Mesenchymal stem cell (in vitro differentiated cells and primary cell): ENCODE data around the gene STK16.

Experiments
- DNase-seq: peaks from one replicate; pipeline ENCODE4 v3.0.0-alpha.2; 2013
- H2AFZ ChIP-seq: one replicate; pipeline ENCODE4 v1.6.1; 2013; ENCODE audit warnings: low read depth, mild to moderate bottlenecking, control low read depth, inconsistent platforms, low read length, moderate library complexity
- H2AK5ac ChIP-seq: 2 replicates; pipeline ENCODE4 v1.6.1; 2013; ENCODE audit warnings: low read length, moderate library complexity, mild to moderate bottlenecking, inconsistent platforms; ENCODE audit not compliant: severe bottlenecking
- H2BK120ac ChIP-seq: one replicate; pipeline ENCODE4 v1.6.1; 2013; ENCODE audit warnings: low read depth, mild to moderate bottlenecking, inconsistent platforms, low read length, moderate library complexity
- H2BK12ac ChIP-seq, 2 experiments: one replicate each; pipeline ENCODE4 v1.6.1; 2013; ENCODE audit warnings: inconsistent platforms in 2 of 2, low read length in 2 of 2, mild to moderate bottlenecking in 2 of 2, moderate library complexity in 2 of 2, control low read depth in 1 of 2
- H2BK15ac ChIP-seq: one replicate; pipeline ENCODE4 v1.6.1; 2013; ENCODE audit warnings: mild to moderate bottlenecking, low read depth, inconsistent platforms; ENCODE audit not compliant: poor library complexity, severe bottlenecking
- H2BK5ac ChIP-seq: 2 replicates; pipeline ENCODE4 v1.6.1; 2013; ENCODE audit warnings: low read depth, mild to moderate bottlenecking, low read length, control low read depth, inconsistent platforms; ENCODE audit not compliant: poor library complexity, severe bottlenecking
- H3K14ac ChIP-seq, 2 experiments: one replicate each; pipeline ENCODE4 v1.6.1; 2013; ENCODE audit warnings: inconsistent platforms in 2 of 2, low read length in 2 of 2, control low read depth in 1 of 2, mild to moderate bottlenecking in 1 of 2, moderate library complexity in 1 of 2
- H3K18ac ChIP-seq, 2 experiments: one replicate each; pipeline ENCODE4 v1.6.1; 2013; ENCODE audit warnings: inconsistent platforms in 2 of 2, low read length in 2 of 2, control low read depth in 1 of 2, low read depth in 1 of 2, mild to moderate bottlenecking in 1 of 2
- H3K23ac ChIP-seq, 2 experiments: one replicate each; pipeline ENCODE4 v1.6.1; 2013; ENCODE audit warnings: inconsistent platforms in 2 of 2, low read length in 2 of 2, mild to moderate bottlenecking in 2 of 2, moderate library complexity in 2 of 2, control low read depth in 1 of 2
- H3K27ac ChIP-seq: 2 replicates; pipeline ENCODE4 v1.5.1; 2013; ENCODE audit warnings: mild to moderate bottlenecking, moderate library complexity, low read length, control low read depth, inconsistent platforms; ENCODE audit not compliant: poor library complexity, severe bottlenecking
- H3K27me3 ChIP-seq, 2 experiments: 2 replicates each; pipeline versions ENCODE4 v1.6.1 to v1.7.0; 2013; ENCODE audit warnings: low read length in 2 of 2, mild to moderate bottlenecking in 2 of 2, moderate library complexity in 2 of 2, control low read depth in 1 of 2, inconsistent platforms in 1 of 2; ENCODE audit not compliant: control insufficient read depth in 1 of 2, insufficient read depth in 1 of 2
- H3K36me3 ChIP-seq, 2 experiments: 2 replicates each; pipeline versions ENCODE4 v1.6.1 to v1.7.0; 2013; ENCODE audit warnings: low read length in 2 of 2, control low read depth in 1 of 2, inconsistent platforms in 1 of 2, low read depth in 1 of 2, mild to moderate bottlenecking in 1 of 2; ENCODE audit not compliant: insufficient read depth in 2 of 2, control insufficient read depth in 1 of 2
- H3K4ac ChIP-seq, 2 experiments: one replicate each; pipeline ENCODE4 v1.6.1; 2013; ENCODE audit warnings: inconsistent platforms in 2 of 2, low read length in 2 of 2, mild to moderate bottlenecking in 2 of 2, moderate library complexity in 2 of 2, control low read depth in 1 of 2, low read depth in 1 of 2
- H3K4me1 ChIP-seq: 2 replicates; pipeline ENCODE4 v1.6.1; 2013; ENCODE audit warnings: low read depth, low read length, control low read depth; ENCODE audit not compliant: control insufficient read depth, insufficient read depth
- H3K4me2 ChIP-seq: 2 replicates; pipeline ENCODE4 v1.6.1; 2013; ENCODE audit warnings: low read length, mild to moderate bottlenecking, inconsistent platforms; ENCODE audit not compliant: poor library complexity, severe bottlenecking
- H3K4me3 ChIP-seq, 2 experiments: 2 replicates each; pipeline versions ENCODE4 v1.5.1 to v1.7.0; 2013; ENCODE audit warnings: low read length in 2 of 2, mild to moderate bottlenecking in 2 of 2, control low read depth in 1 of 2, low read depth in 1 of 2; ENCODE audit not compliant: insufficient read depth in 1 of 2
- H3K79me1 ChIP-seq: replicated peaks from 2 replicates; pipeline ENCODE4 v1.6.1; 2013; ENCODE audit warnings: mild to moderate bottlenecking, control low read depth, low read length, inconsistent platforms; ENCODE audit not compliant: poor library complexity, severe bottlenecking
- H3K9ac ChIP-seq: 2 replicates; pipeline ENCODE4 v1.7.0; 2013; ENCODE audit warnings: mild to moderate bottlenecking, low read length, moderate library complexity
- H3K9me3 ChIP-seq: 2 replicates; pipeline ENCODE4 v1.7.0; 2013; ENCODE audit warnings: mild to moderate bottlenecking, low read length; ENCODE audit not compliant: control insufficient read depth
- H4K8ac ChIP-seq: one replicate; pipeline ENCODE4 v1.6.1; 2013; ENCODE audit warnings: inconsistent platforms, mild to moderate bottlenecking, low read length, moderate library complexity
- H4K91ac ChIP-seq: one replicate; pipeline ENCODE4 v1.6.1; 2013; ENCODE audit warnings: mild to moderate bottlenecking, low read length, inconsistent platforms
- WGBS: methylation state at CpG from one replicate; pipeline ENCODE4 v1.1.7; 2013; ENCODE audit warnings: mixed read lengths; 5-methylcytosine and 5-hydroxymethylcytosine counted together

Gene STK16

GRCh38 chr2:219228911-219229304 lies 16.4 kb upstream of the STK16 start:
- H3K9ac ChIP-seq: peak overlapping the region; percentile 96
- H2BK12ac ChIP-seq: peak overlapping the region in 1 of 2 experiments; percentile 75
- peak overlapping the region in 1 of 2 experiments; percentile 86 for H3K23ac ChIP-seq
- H2AK5ac ChIP-seq: no peak overlapping the region
- H3K27ac ChIP-seq: peak overlapping the region; percentile 6
- peak overlapping the region; percentile 0 to 93 for H3K4ac ChIP-seq
- peak overlapping the region; percentile 68 for H2BK15ac ChIP-seq
- H3K27me3 ChIP-seq: no peaks in the 10 kb centered on the region
- H4K91ac ChIP-seq: no peak overlapping the region
- H3K36me3 ChIP-seq: peaks cover 42 to 54% of the 10 kb centered on the region in 2 experiments
- H3K4me1 ChIP-seq: peaks cover 12% of the 10 kb centered on the region
- peak overlapping the region; percentile 46 for H2AFZ ChIP-seq
- H3K14ac ChIP-seq: peak overlapping the region in 1 of 2 experiments; percentile 99
- no peak for DNase-seq
- WGBS: 8% methylated on average over 19 of the region's 19 CpGs
- H3K4me3 ChIP-seq: peak overlapping the region; percentile 72 to 94
- H3K18ac ChIP-seq: peak overlapping the region; percentile 46 to 70
- H3K79me1 ChIP-seq: peaks cover 53% of the 10 kb centered on the region
- peak overlapping the region; percentile 83 for H2BK120ac ChIP-seq
- no peak overlapping the region for H2BK5ac ChIP-seq
- H3K9me3 ChIP-seq: no peaks in the 10 kb centered on the region
- peak overlapping the region; percentile 46 for H4K8ac ChIP-seq
- peak overlapping the region; percentile 98 for H3K4me2 ChIP-seq

DNA sequence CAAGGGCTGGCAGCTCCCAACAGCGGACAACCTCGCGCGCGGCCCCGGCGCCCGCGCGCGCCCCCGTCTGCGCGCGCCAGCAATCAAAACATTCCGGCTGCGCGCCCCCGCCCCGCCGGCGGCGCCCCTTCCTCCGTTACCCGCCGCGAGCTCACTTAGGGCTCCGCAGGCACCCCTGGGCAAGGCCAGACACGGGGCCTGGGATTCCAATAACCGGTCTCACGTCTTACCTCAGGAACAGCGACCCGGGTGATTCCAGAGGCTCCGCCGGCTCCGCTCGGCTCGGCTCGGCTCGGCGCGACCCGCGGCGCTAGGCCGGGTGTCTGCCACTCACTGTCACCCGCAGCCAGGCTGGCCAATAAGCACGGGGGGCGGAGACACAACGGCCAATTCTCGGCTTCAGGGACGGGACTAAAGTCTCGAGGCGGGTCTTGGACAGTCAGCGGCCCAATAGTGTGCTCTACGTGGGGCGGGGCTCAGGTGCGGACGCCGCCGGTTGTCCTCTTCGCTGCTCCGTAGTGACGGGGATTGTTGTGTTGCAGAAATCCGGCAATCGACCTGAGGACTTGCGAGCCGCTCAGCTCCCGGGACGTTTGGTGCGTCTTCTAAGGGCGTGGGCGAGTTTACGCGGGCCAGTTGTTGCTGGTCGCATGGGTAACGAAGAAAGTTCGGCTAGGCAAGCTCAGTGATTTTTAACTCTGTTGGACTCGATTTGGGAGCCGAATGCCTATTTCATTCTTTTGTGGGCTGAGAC lies 15.8 kb upstream of the STK16 start, which contains the start of the genes ANKZF1 and ATG9A:
Gene ANKZF1, plus strand, starts transcription at position 502 of the 754 bp plus-strand sequence. CDS start 452 bp downstream, outside the sequence.
Gene ATG9A, minus strand, starts transcription at position 332 of the 754 bp plus-strand sequence. CDS start 1,612 bp downstream, outside the sequence.
- Histone ChIP-seq H3K23ac (peak within 1 kb of the TSS in 1 of 2 experiments; percentile 90), H3K9me3 (no peaks in the 10 kb centered on the region), H2BK5ac (peak within 1 kb of the TSS; percentile 67), H3K4me3 (peak within 1 kb of the TSS; percentile 83 to 94), H3K79me1 (peaks cover 48% of the 10 kb centered on the region), H3K14ac (peak within 1 kb of the TSS in 1 of 2 experiments; percentile 99), H3K27ac (peak within 1 kb of the TSS; percentile 88), H2BK120ac (peak within 1 kb of the TSS; percentile 83), H2AFZ (peak within 1 kb of the TSS; percentile 81), H2BK15ac (peak within 1 kb of the TSS; percentile 68), H3K4me1 (peaks cover 12% of the 10 kb centered on the region), H3K9ac (peak within 1 kb of the TSS; percentile 96), H3K36me3 (peaks cover 37 to 54% of the 10 kb centered on the region in 2 experiments), H2BK12ac (peak within 1 kb of the TSS in 1 of 2 experiments; percentile 75), H2AK5ac (no peak within 1 kb of the TSS), H4K8ac (peak within 1 kb of the TSS; percentile 91), H3K4me2 (peak within 1 kb of the TSS; percentile 98), H3K27me3 (no peaks in the 10 kb centered on the region), H3K4ac (peak within 1 kb of the TSS; percentile 0 to 93), H3K18ac (peak within 1 kb of the TSS; percentile 61 to 79), H4K91ac (peak within 1 kb of the TSS; percentile 84)
- under 1% methylated on average over 80 of the region's 80 CpGs for WGBS
- DNase-seq: peak; percentile 99

DNA sequence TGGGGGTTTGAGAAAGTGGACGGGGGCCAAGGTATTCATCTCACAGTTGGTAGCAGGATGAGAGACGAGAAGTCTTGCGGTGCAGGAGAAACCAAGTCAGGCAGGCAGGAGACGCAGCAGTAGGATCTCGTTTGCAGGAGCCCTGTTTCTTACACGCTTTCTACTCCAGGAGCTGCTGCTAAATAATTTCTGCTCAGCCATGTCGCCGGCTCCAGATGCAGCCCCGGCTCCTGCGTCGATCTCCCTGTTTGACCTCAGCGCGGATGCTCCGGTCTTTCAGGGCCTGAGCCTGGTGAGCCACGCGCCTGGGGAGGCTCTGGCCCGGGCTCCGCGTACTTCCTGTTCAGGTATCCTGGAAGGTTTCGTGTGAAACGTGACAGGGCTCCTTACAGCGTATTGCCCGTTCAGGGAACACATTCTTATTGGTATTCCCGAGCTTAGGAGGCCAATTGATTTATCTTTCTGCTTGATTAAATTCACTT lies 15.2 kb upstream of the STK16 start:
- H2AK5ac ChIP-seq: no peak overlapping the region
- H3K27me3 ChIP-seq: no peaks in the 10 kb centered on the region
- peak overlapping the region; percentile 44 for H3K27ac ChIP-seq
- DNase-seq: peak; percentile 67
- peak overlapping the region; percentile 83 to 94 for H3K4me3 ChIP-seq
- peak overlapping the region in 1 of 2 experiments; percentile 68 for H3K18ac ChIP-seq
- H2BK5ac ChIP-seq: no peak overlapping the region
- peak overlapping the region in 1 of 2 experiments; percentile 90 for H3K23ac ChIP-seq
- WGBS: 0% methylated on average over 24 of the region's 24 CpGs
- peak overlapping the region in 1 of 2 experiments; percentile 22 for H3K4ac ChIP-seq
- peaks cover 46% of the 10 kb centered on the region for H3K79me1 ChIP-seq
- no peak overlapping the region for H4K91ac ChIP-seq
- H3K9ac ChIP-seq: peak overlapping the region; percentile 96
- H2AFZ ChIP-seq: peak overlapping the region; percentile 81
- H3K9me3 ChIP-seq: no peaks in the 10 kb centered on the region
- H3K36me3 ChIP-seq: peaks cover 36 to 54% of the 10 kb centered on the region in 2 experiments
- peak overlapping the region; percentile 89 for H3K4me2 ChIP-seq
- peak overlapping the region in 1 of 2 experiments; percentile 38 for H3K14ac ChIP-seq
- peak overlapping the region in 1 of 2 experiments; percentile 23 for H2BK12ac ChIP-seq
- no peak overlapping the region for H2BK15ac ChIP-seq
- no peak overlapping the region for H2BK120ac ChIP-seq
- H3K4me1 ChIP-seq: peaks cover 12% of the 10 kb centered on the region
- no peak overlapping the region for H4K8ac ChIP-seq

GRCh38 chr2:219234331-219234730 lies 10.9 kb upstream of the STK16 start:
- Histone ChIP-seq H2BK15ac (no peak overlapping the region), H3K18ac (no peak overlapping the region), H3K4me3 (no peak overlapping the region), H3K9me3 (no peaks in the 10 kb centered on the region), H4K91ac (no peak overlapping the region), H3K4ac (no peak overlapping the region), H3K79me1 (peaks cover 31% of the 10 kb centered on the region), H3K14ac (no peak overlapping the region), H3K9ac (no peak overlapping the region), H2AK5ac (no peak overlapping the region), H3K4me1 (no peaks in the 10 kb centered on the region), H2BK5ac (no peak overlapping the region), H3K36me3 (peaks cover 43 to 78% of the 10 kb centered on the region in 2 experiments), H3K23ac (no peak overlapping the region), H2AFZ (no peak overlapping the region), H3K27ac (no peak overlapping the region), H2BK12ac (no peak overlapping the region), H4K8ac (no peak overlapping the region), H2BK120ac (no peak overlapping the region), H3K4me2 (no peak overlapping the region), H3K27me3 (no peaks in the 10 kb centered on the region)
- DNase-seq: no peak
- 92% methylated on average over 3 of the region's 3 CpGs for WGBS
